ENCODE measurements around the gene SPTBN5. TPM values are rescaled to one million over a fixed set of nuclear protein-coding genes. Genes with fewer than 3 reads are reported as not detected.

SPTBN5 gene
- total and polyA plus RNA-seq, 11 donors: 0.31 to 5.6 (median 1.7) TPM

GRCh38 chr15:41881550-41881919 lies 12.3 kb downstream of the SPTBN5 start:
- WGBS, 4 donors: 31 to 43% (median 39%) methylated on average over 7 to 10 of the region's 10 CpGs
- Histone ChIP-seq H3K4me1 (peaks cover 0 to 28% (median 17%) of the 10 kb centered on the region in 12 donors), H3K27ac (peak overlapping the region in 7 of 12 donors; percentile 14 to 70 (median 60)), H3K27me3 (peaks cover 0 to 8% (median 0%) of the 10 kb centered on the region in 9 donors), H3K9me3 (no peaks in the 10 kb centered on the region), H3K4me3 (peak overlapping the region in 9 of 12 donors; percentile 18 to 48 (median 39)), H3K36me3 (no peaks in the 10 kb centered on the region)
- no peak for TF ChIP-seq POLR2A (IDR thresholded peaks at IDR 0.05)
- no peak for TF ChIP-seq CTCF (IDR thresholded peaks at IDR 0.05)
- intact Hi-C loops (cut with DNase I): no loop called here
- no peak for DNase-seq
- ATAC-seq: peak in 3 of 4 donors; percentile 15 to 27 (median 25)

- WGBS, 4 donors: 91 to 98% (median 92%) methylated on average over 8 of the region's 8 CpGs
- intact Hi-C loops (cut with DNase I): no loop called here
- Histone ChIP-seq H3K9me3 (no peaks in the 10 kb centered on the region), H3K27me3 (peaks cover 0 to 8% (median 0%) of the 10 kb centered on the region in 9 donors), H3K4me3 (no peak overlapping the region), H3K27ac (peak overlapping the region in 2 of 12 donors; percentile 66 to 70), H3K36me3 (no peaks in the 10 kb centered on the region), H3K4me1 (peaks cover 0 to 28% (median 17%) of the 10 kb centered on the region in 12 donors)
- no peak for ATAC-seq
- TF ChIP-seq CTCF (IDR thresholded peaks at IDR 0.05): no peak
- no peak for DNase-seq
Observed at GRCh38 chr15:41881086-41881485, 12.8 kb downstream of the SPTBN5 start.

- intact Hi-C loops (cut with DNase I): no loop called here
- H3K36me3 ChIP-seq: no peaks in the 10 kb centered on the region
- peaks cover 0 to 28% (median 17%) of the 10 kb centered on the region in 12 donors for H3K4me1 ChIP-seq
- H3K27me3 ChIP-seq: peaks cover 0 to 8% (median 0%) of the 10 kb centered on the region in 9 donors
- H3K27ac ChIP-seq: no peak overlapping the region
- TF ChIP-seq POLR2A (IDR thresholded peaks at IDR 0.05) (no peak), CTCF (IDR thresholded peaks at IDR 0.05) (no peak)
- 96 to 99% (median 97%) methylated on average over 5 to 10 of the region's 10 CpGs for WGBS, 4 donors
- no peaks in the 10 kb centered on the region for H3K9me3 ChIP-seq
- no peak for DNase-seq
- ATAC-seq: no peak
- H3K4me3 ChIP-seq: no peak overlapping the region
Observed at GRCh38 chr15:41880156-41880877, 13.5 kb downstream of the SPTBN5 start.

GRCh38 chr15:41879321-41879845 lies 14.5 kb downstream of the SPTBN5 start:
- intact Hi-C loops (cut with DNase I): no loop called here
- ATAC-seq: no peak
- no peak for TF ChIP-seq CTCF (IDR thresholded peaks at IDR 0.05)
- Histone ChIP-seq H3K27ac (no peak overlapping the region), H3K4me1 (peaks cover 0 to 28% (median 17%) of the 10 kb centered on the region in 12 donors), H3K4me3 (no peak overlapping the region), H3K27me3 (peaks cover 0 to 8% (median 0%) of the 10 kb centered on the region in 9 donors), H3K36me3 (no peaks in the 10 kb centered on the region), H3K9me3 (no peaks in the 10 kb centered on the region)
- no peak for DNase-seq
- 95 to 98% (median 95%) methylated on average over 10 of the region's 10 CpGs for WGBS, 4 donors

Data from heart left ventricle (tissue), 16 donors.